ENCODE data around the gene POLD1. TPM values are rescaled to one million over a fixed set of nuclear protein-coding genes. Genes with fewer than 3 reads are reported as not detected.
"Not testable (repeated sequence)": the region's sequence is repeated elsewhere in the genome, so short reads cannot be mapped to it uniquely, and the experiment has no call there.

Gene POLD1
- total RNA-seq = 40.8 and 77.4 TPM in 2 replicates

GRCh38 chr19:50383852-50384684 lies at the start of gene POLD1:
TSS of gene POLD1 (plus strand) at chr19:50384347. CDS start at chr19:50398852, 14,505 bp downstream.
- DNase-seq = peak; percentile 99

DNA sequence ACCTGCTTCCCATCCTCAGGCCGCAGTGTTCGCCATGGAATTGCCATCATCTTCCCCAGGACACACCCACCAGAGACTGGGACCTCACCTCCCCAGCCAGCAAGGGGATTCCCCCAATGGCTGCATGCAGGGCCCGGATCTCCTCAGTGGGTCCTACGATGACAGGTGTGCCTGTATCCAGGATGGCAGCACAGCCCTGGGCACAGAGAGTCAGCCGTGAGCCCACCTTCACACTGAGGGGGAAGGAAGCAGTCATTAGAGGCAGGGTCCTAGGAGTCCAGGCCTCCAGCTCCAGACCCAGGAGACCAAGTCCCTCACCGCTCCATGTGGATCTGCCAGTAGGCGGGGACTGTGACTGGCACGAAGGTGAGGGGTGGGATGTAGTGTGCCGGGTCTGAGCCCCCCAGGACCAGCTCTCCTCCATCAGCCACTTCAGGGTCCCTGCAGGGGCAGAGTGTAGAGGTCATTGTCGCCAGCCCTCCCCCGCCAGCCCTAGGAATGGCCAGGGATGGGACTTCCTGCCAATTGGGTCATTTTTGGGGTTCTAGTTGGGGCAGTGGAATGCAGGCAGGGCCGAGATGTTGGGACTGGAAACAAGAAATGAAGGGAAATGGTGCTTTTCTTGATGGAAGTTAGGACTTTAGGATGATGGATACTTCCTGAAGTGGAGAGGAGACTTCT lies 49.3 kb upstream of the POLD1 start:
- DNase-seq = no peak

DNA sequence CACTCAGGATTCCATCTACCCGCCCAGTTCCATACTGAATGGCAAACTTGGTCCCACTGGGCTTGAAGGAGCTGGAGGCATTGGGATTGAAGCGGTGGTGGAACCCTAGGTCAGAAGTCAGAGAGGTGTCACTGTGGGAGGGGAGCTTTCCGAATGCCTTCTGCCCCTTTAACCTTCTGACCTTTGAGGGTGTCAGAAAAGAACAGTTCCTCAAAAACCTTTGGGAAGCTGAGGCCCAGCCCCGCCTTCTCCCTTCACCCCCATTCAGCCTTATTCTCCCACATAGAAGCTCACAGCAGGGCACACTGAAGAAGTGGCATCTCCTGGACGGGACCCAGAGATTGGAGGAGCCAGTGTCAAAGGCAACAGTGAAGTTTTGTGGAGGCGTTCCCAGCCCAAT lies 47.1 kb upstream of the POLD1 start:
- not testable (repeated sequence) for DNase-seq

DNA sequence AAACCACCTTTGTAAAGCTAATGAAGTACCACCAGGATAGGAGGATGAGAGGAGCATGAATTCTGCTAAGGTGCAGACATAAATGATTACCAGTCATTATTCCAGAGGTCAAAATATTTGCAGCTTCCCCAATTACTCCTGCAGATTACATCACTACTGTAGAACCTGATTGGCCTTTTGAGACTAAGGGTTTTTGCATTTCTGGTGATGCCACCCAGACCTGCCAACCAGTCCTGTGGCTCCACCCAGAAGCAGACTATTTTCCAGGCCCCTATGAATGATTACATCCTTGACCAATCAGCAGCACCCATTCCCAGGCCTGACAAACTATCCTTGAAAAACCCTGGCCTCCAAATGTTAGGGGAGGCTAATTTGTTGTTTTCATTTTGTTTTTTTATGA lies 43.8 kb upstream of the POLD1 start:
- no peak for DNase-seq

GRCh38 chr19:50341091-50341564 lies 43.0 kb upstream of the POLD1 start:
- no peak for DNase-seq

DNA sequence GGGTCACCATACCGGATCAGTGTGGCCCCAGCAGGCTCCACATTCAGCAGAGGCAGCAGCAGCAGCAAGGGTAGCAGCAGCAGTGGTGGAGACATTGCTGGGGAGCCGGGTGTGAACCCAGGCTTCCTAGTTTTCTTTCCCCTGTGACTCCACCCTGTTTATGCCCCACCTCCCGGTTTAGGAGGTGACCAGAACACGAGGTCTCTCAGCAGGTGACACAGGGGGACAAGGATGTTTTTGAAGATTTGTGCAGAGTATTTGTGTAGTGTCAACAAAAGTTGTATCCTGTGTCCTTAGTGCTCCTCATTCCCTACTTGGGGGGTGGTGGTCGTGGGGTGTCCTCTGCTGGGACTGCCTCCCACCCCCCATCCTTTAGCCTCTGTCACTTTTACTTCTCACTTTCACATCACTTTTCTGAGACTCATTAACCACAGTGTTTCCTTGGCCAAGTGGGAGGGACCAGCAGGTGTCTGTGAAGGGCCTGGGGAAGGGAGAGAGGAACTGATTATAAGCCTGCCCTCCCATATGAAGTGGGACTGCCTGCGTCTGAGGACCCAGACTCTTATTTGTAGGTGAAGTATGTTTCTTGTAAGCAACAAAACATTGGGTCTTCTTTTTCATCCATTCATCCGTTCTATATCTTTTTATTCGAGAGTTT lies 39.4 kb upstream of the POLD1 start:
- DNase-seq = no peak

GRCh38 chr19:50347089-50347581 lies 37.0 kb upstream of the POLD1 start:
- DNase-seq = not testable (repeated sequence)

DNA sequence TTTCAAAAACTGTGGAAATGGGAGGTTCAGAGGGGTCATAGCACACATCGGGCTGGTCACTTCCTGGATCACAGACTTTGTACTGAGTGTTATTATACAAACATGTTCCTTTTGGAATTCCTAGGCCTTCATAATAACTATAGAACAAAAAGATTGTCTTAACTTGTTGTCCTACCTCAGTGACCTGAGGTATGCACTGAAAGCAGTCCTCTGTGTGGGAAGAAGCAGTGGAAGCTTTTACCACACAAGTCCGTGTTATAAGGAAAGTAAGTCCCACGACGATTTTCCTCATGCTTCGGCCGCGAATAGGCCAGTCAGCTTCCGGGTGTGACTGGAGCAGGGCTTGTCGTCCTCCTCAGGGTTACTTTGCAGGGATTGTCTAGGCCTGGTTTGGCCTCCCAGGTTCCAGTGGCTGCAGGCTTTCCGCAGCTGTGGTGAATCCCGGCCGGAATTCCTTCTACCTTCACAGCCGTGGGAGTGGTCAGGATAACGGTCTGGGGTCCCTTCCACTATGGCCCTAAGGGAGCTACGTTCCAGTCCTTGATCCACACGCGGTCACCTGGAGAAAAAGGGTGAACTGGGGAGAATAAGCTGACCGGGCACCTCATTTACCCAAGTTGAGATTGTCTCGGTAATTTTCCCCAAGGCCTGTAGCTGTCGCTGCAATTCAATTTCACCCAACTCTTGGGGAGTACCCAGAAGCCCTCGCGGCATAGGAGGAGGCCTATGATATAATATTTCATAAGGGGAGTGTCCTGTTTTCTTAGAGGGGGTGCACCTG lies 34.7 kb upstream of the POLD1 start:
- peak; percentile 82 for DNase-seq

DNA sequence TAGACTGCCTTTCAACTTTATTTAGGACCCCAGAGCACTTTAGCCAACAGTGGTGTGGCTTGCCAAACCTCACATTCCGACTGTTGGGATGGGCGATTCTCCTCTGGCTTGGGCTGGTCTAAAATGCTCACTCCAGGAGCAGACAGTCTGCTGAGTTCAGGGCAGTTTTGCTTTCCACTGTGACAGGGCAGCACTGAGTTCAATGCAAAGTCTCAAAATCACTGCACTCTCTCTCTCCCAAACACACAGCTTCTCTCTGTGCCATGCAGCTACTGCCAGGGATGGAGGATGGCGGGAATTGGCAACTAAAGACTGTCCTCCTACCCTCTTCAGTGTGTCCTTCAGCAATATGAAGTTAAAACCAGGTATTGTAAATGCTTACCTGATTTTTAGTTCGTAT lies 31.9 kb upstream of the POLD1 start:
- DNase-seq = no peak

DNA sequence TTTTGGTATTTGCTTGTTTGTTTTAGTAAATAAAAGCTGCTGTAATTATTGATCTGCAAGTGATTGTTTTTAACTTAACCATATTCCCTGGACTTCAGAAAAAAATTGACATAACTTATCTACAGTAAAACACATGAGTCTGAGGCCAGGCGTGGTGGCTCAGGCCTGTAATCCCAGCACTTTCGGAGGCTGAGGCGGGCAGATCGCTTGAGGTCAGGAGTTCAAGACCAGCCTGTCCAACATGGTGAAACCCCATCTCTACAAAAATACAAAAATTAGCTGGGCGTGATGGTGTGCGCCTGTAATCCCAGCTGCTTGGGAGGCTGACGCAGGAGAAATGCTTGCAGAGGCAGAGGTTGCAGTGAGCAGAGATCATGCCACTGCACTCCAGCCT lies 30.7 kb upstream of the POLD1 start:
- DNase-seq = not testable (repeated sequence)

DNA sequence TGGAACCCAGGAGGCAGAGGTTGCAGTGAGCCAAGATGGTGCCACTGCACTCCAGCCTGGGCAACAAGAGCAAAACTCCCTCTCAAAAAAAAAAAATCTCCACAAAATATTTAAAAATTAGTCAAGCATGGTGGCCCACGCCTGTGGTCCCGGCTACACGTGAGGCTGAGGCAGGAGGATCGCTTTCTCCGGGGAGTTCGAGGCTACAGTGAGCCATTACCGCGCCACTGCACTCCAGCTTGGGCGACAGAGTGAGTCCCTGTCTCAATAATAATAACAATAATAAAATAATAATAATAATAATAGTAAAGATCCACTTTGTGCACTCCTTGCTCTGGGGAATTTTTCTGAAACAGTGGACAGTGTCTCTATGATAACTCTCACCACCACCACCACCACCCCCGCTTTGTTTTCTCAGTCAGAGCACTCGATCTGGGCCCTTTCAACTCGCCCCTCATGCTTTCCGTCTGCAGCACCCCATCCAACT lies 27.4 kb upstream of the POLD1 start:
- no peak for DNase-seq

DNA sequence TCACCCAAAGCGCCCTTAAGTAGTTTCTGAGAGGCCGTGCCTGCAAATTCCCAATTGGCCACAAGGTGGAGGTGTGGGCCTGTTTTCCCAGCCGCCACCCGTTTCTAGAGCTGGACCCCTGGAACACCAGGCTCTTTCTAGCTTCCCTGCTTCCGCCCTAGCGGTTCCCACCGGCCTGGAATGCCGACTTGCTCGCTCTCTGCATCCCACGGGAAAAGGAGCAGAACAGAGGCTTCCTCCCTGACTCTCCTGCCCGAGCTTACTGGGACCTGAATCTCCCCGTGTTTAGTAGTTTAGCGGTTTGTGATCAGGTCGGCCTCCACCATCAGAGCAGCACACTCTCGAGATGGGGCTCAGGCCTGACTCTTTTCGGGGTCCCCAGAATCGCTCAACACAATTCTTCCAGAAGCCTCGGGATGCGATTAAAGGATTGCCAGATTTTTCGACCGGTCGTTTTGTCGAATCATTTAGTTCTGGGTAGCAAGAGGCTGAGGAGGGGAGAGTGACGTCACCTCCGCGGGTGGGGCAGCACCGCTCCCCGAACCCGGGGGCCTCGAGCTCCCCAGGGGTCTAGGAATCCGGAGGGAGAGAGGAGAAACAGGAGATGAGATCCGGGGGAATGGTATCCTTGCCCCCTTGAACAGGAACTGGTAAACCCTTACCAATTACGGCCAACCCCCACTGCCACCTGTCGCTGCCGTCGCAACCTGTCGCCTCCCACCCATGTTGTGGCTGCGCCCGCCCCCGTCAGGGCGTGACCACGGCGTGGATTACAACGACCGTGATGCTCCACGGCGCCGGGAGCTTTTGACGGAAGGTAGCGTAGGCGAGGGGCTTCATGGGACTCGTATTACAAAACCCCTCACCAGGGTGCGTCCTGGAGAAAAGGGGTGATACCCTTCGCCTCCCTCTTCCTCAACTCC lies 26.7 kb upstream of the POLD1 start:
- peak; percentile 78 for DNase-seq

DNA sequence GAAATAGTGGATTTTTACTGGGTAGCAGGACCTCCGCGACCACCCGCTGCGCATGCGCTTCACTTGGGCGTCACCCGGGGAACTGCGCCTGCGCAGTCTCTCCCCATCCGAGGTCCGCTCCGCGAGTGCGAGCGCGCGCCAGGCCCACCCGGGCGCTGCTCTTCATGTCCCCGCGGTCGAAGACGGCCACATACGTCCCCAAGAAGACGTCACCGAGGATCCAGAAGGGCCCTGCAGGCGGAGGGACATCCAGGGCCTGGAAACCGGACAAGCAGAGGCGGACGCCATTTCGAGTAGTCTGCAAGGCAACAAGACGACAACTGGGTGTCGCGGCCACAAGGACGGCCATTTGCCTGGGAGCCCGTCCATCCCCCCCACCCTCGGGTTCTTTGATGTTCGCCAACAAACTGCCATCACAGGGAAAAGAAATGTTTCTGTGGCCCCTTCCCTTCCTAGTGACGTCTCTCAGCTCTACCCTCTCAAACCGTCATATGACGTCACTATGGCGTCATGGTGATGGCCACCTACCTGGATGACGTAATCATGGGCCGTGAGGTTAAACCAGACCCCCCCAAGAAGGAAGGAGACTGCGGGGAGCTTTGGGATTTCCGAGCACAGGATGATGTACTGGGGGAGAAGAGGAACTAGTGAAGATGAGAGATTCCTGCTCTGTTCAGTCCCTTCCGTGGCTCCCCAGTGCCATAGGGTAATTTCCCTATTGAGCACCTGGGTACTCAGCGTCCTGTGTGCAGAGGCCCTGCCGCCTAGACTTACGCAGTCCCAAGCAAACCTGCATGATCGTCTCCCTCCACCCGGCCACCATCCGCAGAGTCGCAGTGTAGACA lies 25.4 kb upstream of the POLD1 start:
- peak; percentile 74 for DNase-seq

DNA sequence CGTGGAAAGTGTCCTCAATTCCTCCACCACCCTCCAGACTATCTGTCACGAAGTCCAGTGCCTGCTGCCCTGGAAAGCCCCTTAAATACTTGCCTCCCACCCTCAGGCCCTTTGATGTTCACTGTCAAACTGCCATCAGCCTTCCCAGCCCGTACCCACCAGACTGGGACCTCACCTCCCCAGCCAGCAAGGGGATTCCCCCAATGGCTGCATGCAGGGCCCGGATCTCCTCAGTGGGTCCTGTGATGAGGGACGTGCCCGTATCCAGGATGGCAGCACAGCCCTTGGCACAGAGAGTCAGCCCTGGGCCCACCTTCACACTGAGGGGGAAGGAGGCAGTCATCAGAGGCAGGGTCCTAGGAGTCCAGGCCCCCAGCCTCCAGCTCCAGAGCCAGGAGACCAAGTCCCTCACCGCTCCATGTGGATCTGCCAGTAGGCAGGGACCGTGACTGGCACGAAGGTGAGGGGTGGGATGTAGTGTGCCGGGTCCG lies 24.8 kb upstream of the POLD1 start:
- DNase-seq = no peak

- no peak for DNase-seq
Measured at GRCh38 chr19:50361290-50362029, 22.7 kb upstream of the POLD1 start.

GRCh38 chr19:50362030-50362412 lies 22.1 kb upstream of the POLD1 start:
- no peak for DNase-seq

GRCh38 chr19:50362656-50363424 lies 21.3 kb upstream of the POLD1 start:
- DNase-seq = no peak

Measured in dermis blood vessel endothelial cell (primary cell).